Measurements from ENCODE around the gene RPE65. TPM values are rescaled to one million over a fixed set of nuclear protein-coding genes. Genes with fewer than 3 reads are reported as not detected.

Gene RPE65
- total and polyA plus RNA-seq, 11 donors, result not detected

- Histone ChIP-seq H3K36me3 (no peaks in the 10 kb centered on the region), H3K4me1 (no peaks in the 10 kb centered on the region), H3K4me3 (no peak overlapping the region), H3K9me3 (no peaks in the 10 kb centered on the region), H3K27me3 (peaks cover 0 to 7% (median 0%) of the 10 kb centered on the region in 9 donors), H3K27ac (no peak overlapping the region)
- DNase-seq, result no peak
- TF ChIP-seq CTCF (IDR thresholded peaks at IDR 0.05) (no peak), POLR2A (IDR thresholded peaks at IDR 0.05) (no peak)
- WGBS, 4 donors, result 81 to 87% (median 84%) methylated on average over 2 of the region's 2 CpGs
- ATAC-seq, result no peak
- intact Hi-C loops (cut with DNase I), result loop anchor here in 1 of 10 donors (10.0 kb wide), 1 partner anchor 319 kb away; no protein-coding TSS in a partner anchor
These were observed 16.4 kb downstream of the RPE65 start for GRCh38 chr1:68433395-68433794.

GRCh38 chr1:68431076-68431475 is 18.7 kb downstream of the RPE65 start:
- Histone ChIP-seq H3K27me3 (peaks cover 0 to 4% (median 0%) of the 10 kb centered on the region in 9 donors), H3K27ac (no peak overlapping the region), H3K9me3 (no peaks in the 10 kb centered on the region), H3K4me3 (no peak overlapping the region), H3K4me1 (no peaks in the 10 kb centered on the region), H3K36me3 (no peaks in the 10 kb centered on the region)
- 75 to 82% (median 79%) methylated on average over 3 of the region's 3 CpGs for WGBS, 4 donors
- TF ChIP-seq POLR2A (IDR thresholded peaks at IDR 0.05), result no peak
- ATAC-seq, result no peak
- no peak for DNase-seq
- intact Hi-C loops (cut with DNase I), result loop anchor here in 1 of 10 donors (10.0 kb wide), 1 partner anchor 316 kb away; no protein-coding TSS in a partner anchor

GRCh38 chr1:68429233-68429808 is 20.4 kb downstream of the RPE65 start:
- H3K4me1 ChIP-seq, result no peaks in the 10 kb centered on the region
- H3K27me3 ChIP-seq, result no peaks in the 10 kb centered on the region
- intact Hi-C loops (cut with DNase I), result no loop called here
- no peaks in the 10 kb centered on the region for H3K36me3 ChIP-seq
- 84 to 88% (median 86%) methylated on average over 4 of the region's 4 CpGs for WGBS, 4 donors
- DNase-seq (no peak), ATAC-seq (no peak)
- no peaks in the 10 kb centered on the region for H3K9me3 ChIP-seq
- TF ChIP-seq POLR2A (IDR thresholded peaks at IDR 0.05), result no peak
- TF ChIP-seq CTCF (IDR thresholded peaks at IDR 0.05), result no peak
- peak overlapping the region in 1 of 12 donors; percentile 34 for H3K27ac ChIP-seq
- no peak overlapping the region for H3K4me3 ChIP-seq

GRCh38 chr1:68426594-68426993 is 23.2 kb downstream of the RPE65 start:
- 87 to 96% (median 92%) methylated on average over 2 of the region's 2 CpGs for WGBS, 4 donors
- intact Hi-C loops (cut with DNase I), result no loop called here

More at GRCh38 chr1:68426594-68426993, 23.2 kb downstream of the RPE65 start:
- no peaks in the 10 kb centered on the region for H3K27me3 ChIP-seq
- no peaks in the 10 kb centered on the region for H3K9me3 ChIP-seq
- TF ChIP-seq POLR2A (IDR thresholded peaks at IDR 0.05), result no peak
- no peak for TF ChIP-seq CTCF (IDR thresholded peaks at IDR 0.05)
- H3K27ac ChIP-seq, result no peak overlapping the region
- ATAC-seq (no peak), DNase-seq (no peak)
- no peaks in the 10 kb centered on the region for H3K4me1 ChIP-seq
- H3K4me3 ChIP-seq, result no peak overlapping the region
- no peaks in the 10 kb centered on the region for H3K36me3 ChIP-seq
